SK-N-SH (cell line): Measurements from ENCODE around the gene GTF2H4. TPM values are rescaled to one million over a fixed set of nuclear protein-coding genes. Genes with fewer than 3 reads are reported as not detected.

Experiments
- CTCF ChIA-PET: fragments of 300-600, 350-600 bp; formaldehyde crosslinking; extraction: SDS; loops from one replicate; lab custom pipeline; 2021; lab: Yijun Ruan, JAX
- POLR2A ChIA-PET: fragments of 350-600 bp; sonication (Branson Sonifier 250); formaldehyde crosslinking; extraction: SDS; loops from one replicate; lab custom pipeline; 2020; ENCODE audit warnings: antibody characterized with exemption, inconsistent platforms; lab: Yijun Ruan, JAX
- DNase-seq: peaks from one replicate; pipeline ENCODE4 v3.0.0; 2012
- H2AFZ ChIP-seq: fragments of 200-600 bp; sonication (generic); 2 replicates; pipeline ENCODE4 v1.8.1; 2016; ENCODE audit warnings: antibody characterized with exemption, mild to moderate bottlenecking, low read depth
- H3F3A ChIP-seq: fragments of 200-600 bp; sonication (generic); replicated peaks from 2 replicates; pipeline ENCODE3; 2016; ENCODE audit warnings: antibody characterized with exemption, mild to moderate bottlenecking; ENCODE audit not compliant: insufficient read depth
- H3K27ac ChIP-seq, 2 experiments: fragments of 200-500 bp in 1 of 2; fragments of 200-600 bp in 1 of 2; sonication (Bioruptor generic) in 1 of 2; sonication (generic), shearing (Covaris generic) in 1 of 2; 2 replicates each; pipeline versions ENCODE4 v1.5.1 to v1.6.1; 2014 to 2016; ENCODE audit warnings: low read depth in 2 of 2, inconsistent platforms in 1 of 2, low read length in 1 of 2, mild to moderate bottlenecking in 1 of 2, mixed read lengths in 1 of 2
- H3K27me3 ChIP-seq: fragments of 200-600 bp; sonication (generic), shearing (Covaris generic); 2 replicates; pipeline ENCODE4 v1.6.1; 2016; ENCODE audit warnings: mixed run types; ENCODE audit not compliant: insufficient read depth
- H3K36me3 ChIP-seq, 2 experiments: fragments of 200-500 bp in 1 of 2; fragments of 200-600 bp in 1 of 2; sonication (Bioruptor generic) in 1 of 2; sonication (generic) in 1 of 2; replicated peaks in 1 of 2; 2 replicates each; pipeline versions ENCODE3 to v1.5.1; 2014 to 2016; ENCODE audit warnings: low read length in 1 of 2, mild to moderate bottlenecking in 1 of 2; ENCODE audit not compliant: insufficient read depth in 2 of 2, control insufficient read depth in 1 of 2
- H3K4me1 ChIP-seq, 2 experiments: fragments of 200-500 bp in 1 of 2; fragments of 200-600 bp in 1 of 2; sonication (Bioruptor generic) in 1 of 2; sonication (generic), shearing (Covaris generic) in 1 of 2; 2 replicates each; pipeline versions ENCODE4 v1.5.1 to v1.6.1; 2014 to 2016; ENCODE audit warnings: low read depth in 1 of 2, low read length in 1 of 2, mixed run types in 1 of 2; ENCODE audit not compliant: insufficient read depth in 2 of 2, control insufficient read depth in 1 of 2
- H3K4me2 ChIP-seq: fragments of 200-600 bp; sonication (generic), shearing (Covaris generic); 2 replicates; pipeline ENCODE4 v1.6.1; 2017; ENCODE audit warnings: mixed run types
- H3K4me3 ChIP-seq, 2 experiments: fragments of 200-500 bp in 1 of 2; fragments of 200-600 bp in 1 of 2; sonication (Bioruptor generic) in 1 of 2; sonication (generic), shearing (Covaris generic) in 1 of 2; 2 replicates each; pipeline versions ENCODE4 v1.5.1 to v1.8.1; 2014 to 2016; ENCODE audit warnings: low read depth in 2 of 2, inconsistent platforms in 1 of 2, low read length in 1 of 2, mild to moderate bottlenecking in 1 of 2, mixed read lengths in 1 of 2, moderate library complexity in 1 of 2
- H3K79me2 ChIP-seq: fragments of 200-600 bp; sonication (generic); 2 replicates; pipeline ENCODE4 v1.8.1; 2017; ENCODE audit warnings: mild to moderate bottlenecking; ENCODE audit not compliant: insufficient read depth
- H3K9ac ChIP-seq: fragments of 200-600 bp; sonication (generic); 2 replicates; pipeline ENCODE4 v1.6.1; 2017; ENCODE audit warnings: mixed run types
- H3K9me2 ChIP-seq: fragments of 200-600 bp; sonication (generic); 2 replicates; pipeline ENCODE4 v1.6.1; 2017; ENCODE audit warnings: mixed run types
- H3K9me3 ChIP-seq: fragments of 200-600 bp; sonication (generic); 2 replicates; pipeline ENCODE4 v1.6.1; 2017; ENCODE audit warnings: mixed run types, mild to moderate bottlenecking, moderate library complexity
- H4K20me1 ChIP-seq: fragments of 200-600 bp; sonication (generic); 2 replicates; pipeline ENCODE4 v1.6.1; 2017; ENCODE audit warnings: mild to moderate bottlenecking, mixed run types; ENCODE audit not compliant: insufficient read depth
- CHD2 ChIP-seq: fragments of 150-350 bp; IDR thresholded peaks from 2 replicates; pipeline ENCODE4 v1.6.1; 2018; ENCODE audit warnings: low read length; ENCODE audit not compliant: partially characterized antibody
- FOXM1 ChIP-seq: IDR thresholded peaks from 2 replicates; pipeline ENCODE4 v1.4.0; 2012; ENCODE audit warnings: low read depth, mild to moderate bottlenecking
- GATA2 ChIP-seq: sonication (generic); formaldehyde crosslinking; IDR thresholded peaks from 2 replicates; pipeline ENCODE4 v1.5.0; 2020; ENCODE audit warnings: mild to moderate bottlenecking, missing genetic modification reagents
- RAD21 ChIP-seq: IDR thresholded peaks from 2 replicates; pipeline ENCODE4 v1.6.1; 2012; ENCODE audit warnings: mild to moderate bottlenecking, low read length
- RFX5 ChIP-seq: IDR thresholded peaks from 2 replicates; pipeline ENCODE4 v1.6.1; 2012; ENCODE audit warnings: mild to moderate bottlenecking, improper control_type of control experiment, low read length
- SMC3 ChIP-seq: IDR thresholded peaks from 2 replicates; pipeline ENCODE4 v1.6.1; 2012; ENCODE audit warnings: low read depth, low read length, improper control_type of control experiment
- TEAD4 ChIP-seq: IDR thresholded peaks from 2 replicates; pipeline ENCODE4 v1.4.0; 2012; ENCODE audit warnings: mild to moderate bottlenecking, borderline replicate concordance; ENCODE audit not compliant: insufficient read depth
- WGBS: methylation state at CpG from one replicate; pipeline ENCODE4 v1.1.6; 2017; ENCODE audit warnings: low lambda C conversion rate; 5-methylcytosine and 5-hydroxymethylcytosine counted together
- polyA plus RNA-seq, 3 experiments: library from polyadenylated mRNA; depleted of rRNA; stranded (reverse); fragments of >200 nt; gene quantifications; 2 replicates each; pipeline ENCODE4 v1.2.3, GENCODE V29; 2012
- TF ChIP-seq, protein P1 (sequence below): fragments of 150-350 bp; IDR thresholded peaks from 2 replicates; pipeline ENCODE4 v1.6.1; 2017; ENCODE audit warnings: antibody characterized with exemption, low read length, low read depth, borderline replicate concordance
- TF ChIP-seq, protein P2 (sequence below): fragments of 150-350 bp; IDR thresholded peaks from 2 replicates; pipeline ENCODE4 v1.6.1; 2016; ENCODE audit warnings: mild to moderate bottlenecking, low read depth, low read length
- TF ChIP-seq, protein P3 (sequence below): IDR thresholded peaks from 2 replicates; pipeline ENCODE4 v1.4.0; 2012; ENCODE audit warnings: low read depth, borderline replicate concordance
- TF ChIP-seq, protein P4 (sequence below): fragments of 200-600 bp; sonication (generic); IDR thresholded peaks from 2 replicates; pipeline ENCODE4 v1.6.1; 2017; ENCODE audit warnings: antibody characterized with exemption, mild to moderate bottlenecking, moderate library complexity

Gene GTF2H4
- polyA plus RNA-seq, 1 of the 3 experiments (the other 2 are of a cell fraction) = 30.7 TPM

DNA sequence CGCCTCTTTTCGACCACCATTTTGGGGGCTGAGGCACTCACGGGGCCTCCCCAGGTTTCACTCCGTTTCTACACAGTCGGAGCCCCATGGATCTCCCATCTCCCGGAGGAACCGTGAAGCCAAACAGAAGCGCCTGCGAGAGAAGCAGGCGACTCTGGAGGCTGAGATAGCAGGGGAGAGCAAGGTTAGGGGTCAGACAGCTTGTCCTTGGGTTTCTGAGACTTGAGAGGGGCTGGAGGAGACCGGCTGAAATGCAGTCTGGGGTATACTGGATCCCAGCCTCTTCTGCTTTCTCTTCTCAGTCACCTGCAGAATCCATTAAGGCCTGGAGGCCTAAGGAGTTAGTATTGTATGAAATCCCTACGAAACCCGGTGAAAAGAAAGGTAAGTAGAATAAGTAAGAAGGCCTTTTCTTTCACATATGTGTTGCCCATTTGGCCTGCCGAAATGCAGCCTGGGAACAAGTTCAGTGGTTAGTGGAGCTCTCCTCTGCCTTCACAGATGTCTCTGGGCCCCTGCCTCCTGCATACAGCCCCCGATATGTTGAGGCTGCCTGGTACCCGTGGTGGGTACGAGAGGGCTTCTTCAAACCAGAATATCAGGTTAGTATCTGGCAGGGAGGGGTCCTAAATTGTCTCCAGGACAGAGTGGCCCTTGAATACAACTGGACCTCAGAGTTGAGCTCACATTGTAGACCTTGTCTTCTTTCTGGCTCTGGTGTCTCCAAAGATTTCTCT is 7.0 kb downstream of the GTF2H4 start:
- WGBS = 67% methylated on average over 14 of the region's 17 CpGs
- Histone ChIP-seq H4K20me1 (no peaks in the 10 kb centered on the region), H3K4me1 (peaks cover 9 to 18% of the 10 kb centered on the region in 2 experiments; a peak in 3 of 4 replicates), H3K79me2 (no peaks in the 10 kb centered on the region), H3K9ac (peak overlapping the region; percentile 88), H3K9me2 (no peaks in the 10 kb centered on the region), H3K27me3 (no peaks in the 10 kb centered on the region), H3K36me3 (peaks cover 27 to 40% of the 10 kb centered on the region in 2 experiments), H3K27ac (peak overlapping the region; percentile 79 to 87), H2AFZ (peak overlapping the region; percentile 77), H3K4me3 (peak overlapping the region; percentile 56 to 66), H3F3A (peaks cover 8% of the 10 kb centered on the region), H3K4me2 (peak overlapping the region; percentile 91), H3K9me3 (no peaks in the 10 kb centered on the region)
- no peak for DNase-seq
- ChIA-PET CTCF (interaction anchor here (0.6 to 7.2 kb wide), 23 partner anchors 10 to 208 kb away, joined by 3 to 86 read pairs (median 5); partner anchors contain the start of gene DDR1), POLR2A (interaction anchor here (1.0 to 1.5 kb wide), 3 partner anchors 165 to 178 kb away, joined by 4 read pairs; no protein-coding TSS in a partner anchor)
- TF ChIP-seq, protein P1, sequence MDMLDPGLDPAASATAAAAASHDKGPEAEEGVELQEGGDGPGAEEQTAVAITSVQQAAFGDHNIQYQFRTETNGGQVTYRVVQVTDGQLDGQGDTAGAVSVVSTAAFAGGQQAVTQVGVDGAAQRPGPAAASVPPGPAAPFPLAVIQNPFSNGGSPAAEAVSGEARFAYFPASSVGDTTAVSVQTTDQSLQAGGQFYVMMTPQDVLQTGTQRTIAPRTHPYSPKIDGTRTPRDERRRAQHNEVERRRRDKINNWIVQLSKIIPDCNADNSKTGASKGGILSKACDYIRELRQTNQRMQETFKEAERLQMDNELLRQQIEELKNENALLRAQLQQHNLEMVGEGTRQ = no peak
- TF ChIP-seq, protein P2, sequence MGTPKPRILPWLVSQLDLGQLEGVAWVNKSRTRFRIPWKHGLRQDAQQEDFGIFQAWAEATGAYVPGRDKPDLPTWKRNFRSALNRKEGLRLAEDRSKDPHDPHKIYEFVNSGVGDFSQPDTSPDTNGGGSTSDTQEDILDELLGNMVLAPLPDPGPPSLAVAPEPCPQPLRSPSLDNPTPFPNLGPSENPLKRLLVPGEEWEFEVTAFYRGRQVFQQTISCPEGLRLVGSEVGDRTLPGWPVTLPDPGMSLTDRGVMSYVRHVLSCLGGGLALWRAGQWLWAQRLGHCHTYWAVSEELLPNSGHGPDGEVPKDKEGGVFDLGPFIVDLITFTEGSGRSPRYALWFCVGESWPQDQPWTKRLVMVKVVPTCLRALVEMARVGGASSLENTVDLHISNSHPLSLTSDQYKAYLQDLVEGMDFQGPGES = no peak
- TF ChIP-seq CHD2 (no peak), FOXM1 (no peak), GATA2 (CRISPR knock-in tag) (no peak), TEAD4 (no peak)
- TF ChIP-seq, protein P3, sequence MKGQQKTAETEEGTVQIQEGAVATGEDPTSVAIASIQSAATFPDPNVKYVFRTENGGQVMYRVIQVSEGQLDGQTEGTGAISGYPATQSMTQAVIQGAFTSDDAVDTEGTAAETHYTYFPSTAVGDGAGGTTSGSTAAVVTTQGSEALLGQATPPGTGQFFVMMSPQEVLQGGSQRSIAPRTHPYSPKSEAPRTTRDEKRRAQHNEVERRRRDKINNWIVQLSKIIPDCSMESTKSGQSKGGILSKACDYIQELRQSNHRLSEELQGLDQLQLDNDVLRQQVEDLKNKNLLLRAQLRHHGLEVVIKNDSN = no peak

DNA sequence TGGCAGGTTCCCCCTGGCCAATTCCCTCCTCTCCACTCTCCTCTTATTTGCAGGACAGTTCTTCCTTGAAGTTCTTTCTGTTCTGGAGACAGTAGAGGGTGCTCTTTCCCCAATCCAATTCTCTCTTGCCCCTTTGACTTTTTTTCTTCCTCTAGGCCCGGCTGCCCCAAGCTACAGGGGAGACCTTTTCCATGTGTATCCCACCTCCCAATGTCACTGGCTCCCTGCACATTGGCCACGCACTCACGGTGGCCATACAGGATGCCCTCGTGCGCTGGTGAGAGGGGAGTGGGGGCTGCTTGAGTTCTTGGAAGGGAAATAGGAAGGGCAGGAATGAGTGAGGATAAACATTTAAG is 7.6 kb downstream of the GTF2H4 start:
- H3F3A ChIP-seq = peaks cover 8% of the 10 kb centered on the region
- peaks cover 27 to 42% of the 10 kb centered on the region in 2 experiments for H3K36me3 ChIP-seq
- no peaks in the 10 kb centered on the region for H3K79me2 ChIP-seq
- CTCF ChIA-PET = interaction anchor here (0.6 to 7.2 kb wide), 23 partner anchors 10 to 208 kb away, joined by 3 to 86 read pairs (median 5); partner anchors contain the start of gene DDR1
- H3K9me3 ChIP-seq = no peaks in the 10 kb centered on the region
- H3K9ac ChIP-seq = no peak overlapping the region
- no peaks in the 10 kb centered on the region for H3K9me2 ChIP-seq
- no peaks in the 10 kb centered on the region for H3K27me3 ChIP-seq
- TF ChIP-seq RFX5 (no peak), GATA2 (CRISPR knock-in tag) (no peak), SMC3 (peak; percentile 83), RAD21 (peak; percentile 75)
- TF ChIP-seq, protein P4, sequence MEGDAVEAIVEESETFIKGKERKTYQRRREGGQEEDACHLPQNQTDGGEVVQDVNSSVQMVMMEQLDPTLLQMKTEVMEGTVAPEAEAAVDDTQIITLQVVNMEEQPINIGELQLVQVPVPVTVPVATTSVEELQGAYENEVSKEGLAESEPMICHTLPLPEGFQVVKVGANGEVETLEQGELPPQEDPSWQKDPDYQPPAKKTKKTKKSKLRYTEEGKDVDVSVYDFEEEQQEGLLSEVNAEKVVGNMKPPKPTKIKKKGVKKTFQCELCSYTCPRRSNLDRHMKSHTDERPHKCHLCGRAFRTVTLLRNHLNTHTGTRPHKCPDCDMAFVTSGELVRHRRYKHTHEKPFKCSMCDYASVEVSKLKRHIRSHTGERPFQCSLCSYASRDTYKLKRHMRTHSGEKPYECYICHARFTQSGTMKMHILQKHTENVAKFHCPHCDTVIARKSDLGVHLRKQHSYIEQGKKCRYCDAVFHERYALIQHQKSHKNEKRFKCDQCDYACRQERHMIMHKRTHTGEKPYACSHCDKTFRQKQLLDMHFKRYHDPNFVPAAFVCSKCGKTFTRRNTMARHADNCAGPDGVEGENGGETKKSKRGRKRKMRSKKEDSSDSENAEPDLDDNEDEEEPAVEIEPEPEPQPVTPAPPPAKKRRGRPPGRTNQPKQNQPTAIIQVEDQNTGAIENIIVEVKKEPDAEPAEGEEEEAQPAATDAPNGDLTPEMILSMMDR = peak; percentile 70
- no peak overlapping the region; a peak in 1 of 4 replicates for H3K27ac ChIP-seq
- 50% methylated on average over 5 of the region's 5 CpGs for WGBS
- DNase-seq = peak; percentile 74
- H3K4me3 ChIP-seq = no peak overlapping the region
- POLR2A ChIA-PET = interaction anchor here (1.0 kb wide), 1 partner anchor 172 kb away, joined by 4 read pairs; no protein-coding TSS in a partner anchor
- peak overlapping the region; percentile 91; the same call in 1 of the 2 replicates for H3K4me2 ChIP-seq
- H2AFZ ChIP-seq = no peak overlapping the region
- H3K4me1 ChIP-seq = peaks cover 9 to 18% of the 10 kb centered on the region in 2 experiments; a peak in 3 of 4 replicates
- no peaks in the 10 kb centered on the region for H4K20me1 ChIP-seq
